NCI-H187 (cell line): ENCODE data around the gene AADAT.
"Not testable (repeated sequence)": the region's sequence is repeated elsewhere in the genome, so short reads cannot be mapped to it uniquely, and the experiment has no call there.

Source experiments
- DNase-seq, 2 experiments: peaks; one replicate each; lab custom pipeline; 2025; lab: John Stamatoyannopoulos, UW

The AADAT gene

DNA sequence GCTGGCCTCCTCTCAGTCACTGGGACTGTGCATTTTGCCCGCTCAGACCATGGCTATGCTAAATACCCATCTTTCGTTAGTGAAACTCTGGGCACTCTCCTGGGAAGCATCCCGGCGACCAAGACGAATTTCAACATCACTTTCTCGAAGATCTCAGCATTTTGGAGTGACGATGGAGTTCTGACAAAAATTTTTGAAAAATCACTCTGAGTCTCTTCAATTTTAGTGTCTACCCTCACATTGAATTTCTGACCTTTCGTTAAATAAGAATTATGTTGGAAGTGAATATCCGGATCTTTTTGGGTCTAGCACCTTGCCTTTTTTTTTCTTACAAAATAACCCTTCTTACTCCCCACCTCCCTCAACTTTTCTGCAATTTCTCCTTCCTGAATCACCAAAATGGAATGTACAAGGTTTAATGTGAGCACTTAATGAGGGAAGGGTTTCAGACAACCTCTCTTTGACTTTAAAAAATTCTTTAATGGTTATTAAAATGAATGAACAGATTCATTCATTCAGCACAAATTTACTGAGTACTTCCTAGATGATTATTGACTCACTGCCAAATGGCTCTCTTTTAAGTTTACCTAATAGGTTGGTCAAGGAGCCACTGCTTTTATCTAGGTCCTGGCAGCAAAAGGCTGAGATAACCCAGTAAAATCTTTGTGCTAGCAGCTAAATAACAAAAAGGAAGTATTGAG lies 746 bp upstream of the AADAT start:
- DNase-seq: no peak

DNA sequence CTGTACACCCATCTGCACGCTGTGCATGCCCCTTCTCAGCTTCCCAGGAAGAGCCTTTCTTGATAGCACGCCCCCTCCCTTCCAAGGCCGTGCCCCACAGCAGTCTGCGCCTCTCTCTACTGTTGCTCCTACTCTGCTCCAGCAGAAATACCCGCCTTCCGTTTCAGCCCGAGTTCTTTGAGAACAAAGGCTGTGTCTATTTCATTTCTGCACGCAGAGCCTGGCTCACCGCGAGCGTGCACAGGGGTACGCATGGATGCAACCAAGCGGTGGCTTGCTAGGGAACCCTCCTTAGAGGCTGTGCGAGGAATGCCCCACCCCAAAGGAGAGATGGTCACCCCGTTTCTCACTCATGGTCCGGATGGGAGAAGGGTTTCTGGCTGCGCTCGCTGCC lies 485 bp downstream of the AADAT start:
- DNase-seq: peak in 1 of 2 experiments; percentile 6

GRCh38 chr4:170088716-170089115 lies 1.0 kb downstream of the AADAT start:
- no peak for DNase-seq

GRCh38 chr4:170087163-170087700 lies 2.5 kb downstream of the AADAT start:
- no peak for DNase-seq

- DNase-seq: no peak
Measured at GRCh38 chr4:170083541-170083940, 6.2 kb downstream of the AADAT start.

GRCh38 chr4:170080496-170080895 lies 9.3 kb downstream of the AADAT start:
- DNase-seq: no peak

DNA sequence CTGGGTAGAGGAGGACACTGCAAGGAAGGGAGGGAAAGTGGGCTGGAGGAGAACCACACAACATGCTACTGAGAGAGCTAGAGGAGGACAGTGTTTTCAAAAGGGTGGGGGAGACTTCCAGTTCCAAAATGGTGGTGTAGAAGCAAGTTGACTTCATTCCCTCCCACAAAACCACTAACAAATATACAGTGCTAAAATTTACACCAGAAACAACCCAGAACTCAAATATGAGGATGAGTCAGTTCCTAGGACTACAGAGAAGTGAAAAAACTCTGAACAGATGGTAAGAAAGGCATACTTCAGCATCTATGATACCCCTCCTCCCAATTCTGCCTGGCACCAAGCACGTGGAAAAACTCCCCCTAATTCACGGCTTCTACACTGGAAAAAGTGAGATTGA lies 9.8 kb downstream of the AADAT start:
- no peak for DNase-seq

DNA sequence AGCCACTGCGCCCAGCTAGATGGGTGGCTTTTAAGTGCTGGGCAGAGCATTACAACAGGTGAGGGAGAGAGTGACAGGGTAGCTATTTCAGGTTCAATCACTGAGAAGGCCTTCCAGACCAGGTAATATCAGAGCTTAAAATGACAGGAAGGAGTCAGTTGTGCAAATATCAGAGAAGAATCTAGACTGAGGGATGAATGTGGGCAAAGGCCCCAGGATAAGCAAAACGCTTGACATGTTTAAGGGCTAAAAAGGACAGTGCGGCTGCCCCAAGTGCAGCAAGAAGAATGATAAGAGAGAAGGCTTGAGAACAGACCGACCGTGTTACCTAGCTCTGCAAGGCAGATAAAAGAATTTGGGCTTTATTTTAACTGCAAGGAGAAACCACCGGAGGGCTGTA lies 18.6 kb downstream of the AADAT start:
- no peak for DNase-seq

GRCh38 chr4:170068438-170069128 lies 21.2 kb downstream of the AADAT start:
- no peak for DNase-seq

DNA sequence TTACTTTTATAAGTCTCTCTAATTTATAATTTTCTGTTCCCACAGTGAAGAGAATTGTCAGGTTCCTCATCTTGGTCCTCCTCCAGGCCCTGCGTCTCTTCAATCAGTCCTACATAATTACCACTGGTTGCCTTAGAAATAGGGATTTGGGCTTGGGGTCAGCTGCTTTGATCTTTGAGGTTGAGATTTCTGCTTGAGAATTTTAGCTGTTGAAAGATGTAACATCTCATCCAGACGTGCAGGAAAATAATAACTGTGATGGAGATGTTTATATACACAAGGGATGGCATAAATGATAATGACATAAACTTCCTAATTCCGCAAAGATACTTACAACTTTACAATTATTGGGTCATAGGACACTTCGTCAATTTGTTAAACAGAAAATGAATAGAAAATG lies 30.3 kb downstream of the AADAT start:
- DNase-seq: no peak

- no peak for DNase-seq
Measured at GRCh38 chr4:170058826-170059225, 30.9 kb downstream of the AADAT start.

DNA sequence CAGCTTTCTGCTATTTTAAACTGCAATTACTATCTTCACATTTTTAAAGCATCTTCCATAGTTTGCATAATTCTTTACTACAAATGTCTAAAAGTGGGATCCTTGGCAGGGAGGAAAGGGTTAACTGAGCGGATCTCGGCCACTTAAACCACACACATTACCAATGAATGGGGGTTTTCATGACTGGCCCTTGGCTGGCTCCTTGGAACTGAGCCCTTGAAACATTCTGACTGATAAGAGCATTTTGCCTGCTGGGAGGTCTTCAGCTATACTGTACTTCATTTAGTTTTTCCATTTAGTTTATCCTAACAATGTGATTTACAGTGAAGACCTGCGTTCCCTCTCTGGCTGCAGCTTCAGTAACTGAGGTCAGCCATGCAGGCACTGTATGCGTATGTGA lies 31.9 kb downstream of the AADAT start:
- DNase-seq: no peak

- no peak for DNase-seq
Measured at GRCh38 chr4:170052919-170053318, 36.8 kb downstream of the AADAT start.

- DNase-seq: no peak
Measured at GRCh38 chr4:170051402-170051801, 38.4 kb downstream of the AADAT start.

DNA sequence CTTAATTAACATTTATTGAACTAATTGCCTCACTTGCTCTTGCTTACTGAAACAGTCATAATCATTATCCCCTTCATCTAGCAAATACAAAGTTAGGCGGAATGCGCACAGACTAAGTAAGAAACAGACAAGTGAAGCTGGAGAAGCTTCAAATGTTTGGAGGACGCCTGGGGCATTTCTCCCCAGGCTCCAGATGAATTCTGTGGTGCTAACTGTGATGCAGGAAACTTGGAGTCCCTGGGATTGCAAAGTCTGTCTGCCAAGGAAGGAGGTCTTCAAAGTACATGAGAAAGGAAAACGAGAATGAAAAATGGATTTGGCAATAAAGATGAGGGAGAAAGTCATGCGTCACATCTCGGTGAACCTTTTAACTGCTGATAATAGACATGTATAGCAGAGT lies 40.0 kb downstream of the AADAT start:
- DNase-seq: no peak

GRCh38 chr4:170047771-170048354 lies 41.9 kb downstream of the AADAT start:
- peak in 1 of 2 experiments; percentile 7 for DNase-seq

GRCh38 chr4:170046156-170046555 lies 43.6 kb downstream of the AADAT start:
- not testable (repeated sequence) for DNase-seq

GRCh38 chr4:170040031-170040680 lies 49.6 kb downstream of the AADAT start:
- no peak for DNase-seq

GRCh38 chr4:170038769-170039168 lies 51.0 kb downstream of the AADAT start:
- no peak for DNase-seq

- no peak for DNase-seq
Measured at GRCh38 chr4:170038232-170038631, 51.5 kb downstream of the AADAT start.

- DNase-seq: no peak
Measured at GRCh38 chr4:170037481-170037880, 52.3 kb downstream of the AADAT start.

- no peak for DNase-seq
Measured at GRCh38 chr4:170035845-170036244, 53.9 kb downstream of the AADAT start.

- DNase-seq: no peak
Measured at GRCh38 chr4:170035231-170035630, 54.5 kb downstream of the AADAT start.
